HG03575 (cell line): ENCODE measurements around the gene ITM2C.

Experiments
- ATAC-seq: cut with Tn5 transposase; IDR thresholded peaks from one replicate; pipeline ENCODE4 v1.9.1; 2021; ENCODE audit not compliant: unreplicated experiment, insufficient number of reproducible peaks, low FRiP score; ENCODE audit errors: extremely low read depth

ITM2C gene

DNA sequence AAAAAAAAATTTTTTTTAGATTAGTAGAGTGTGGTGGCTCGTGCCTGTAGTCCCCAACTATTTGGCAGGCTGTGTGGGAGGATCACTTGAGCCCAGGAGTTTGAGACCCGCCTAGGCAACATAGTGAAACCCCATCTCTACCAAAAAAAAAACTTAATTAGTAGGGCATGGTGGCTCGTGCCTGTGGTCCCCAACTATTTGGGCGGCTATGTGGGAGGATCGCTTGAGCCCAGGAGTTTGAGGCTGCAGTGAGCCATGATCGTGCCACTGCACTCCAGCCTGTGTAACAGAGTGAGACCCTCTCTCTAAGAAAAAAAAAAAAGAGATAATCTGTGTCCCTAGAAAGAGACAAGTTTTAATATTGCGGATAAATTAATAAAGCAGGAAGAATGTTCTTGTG lies 51.5 kb downstream of the ITM2C start:
- no peak for ATAC-seq

DNA sequence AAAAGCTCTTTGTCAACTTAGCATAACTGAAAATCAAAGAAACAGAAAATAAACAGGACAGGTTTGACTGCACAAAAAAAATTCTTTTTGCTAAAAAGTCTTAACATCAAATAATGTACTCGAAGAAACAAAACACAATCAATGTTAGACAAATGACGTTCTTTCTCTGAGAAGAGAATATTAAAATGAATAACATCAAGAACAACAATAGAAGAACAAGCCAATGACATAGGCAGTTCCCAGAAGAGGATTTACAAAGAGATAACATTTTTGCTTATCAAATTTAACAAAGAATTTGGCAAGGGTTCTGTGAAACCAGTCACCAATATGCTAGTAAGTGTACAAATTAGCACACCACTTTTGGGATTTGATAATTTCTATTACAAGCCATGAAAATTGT lies 54.5 kb downstream of the ITM2C start:
- ATAC-seq: no peak

DNA sequence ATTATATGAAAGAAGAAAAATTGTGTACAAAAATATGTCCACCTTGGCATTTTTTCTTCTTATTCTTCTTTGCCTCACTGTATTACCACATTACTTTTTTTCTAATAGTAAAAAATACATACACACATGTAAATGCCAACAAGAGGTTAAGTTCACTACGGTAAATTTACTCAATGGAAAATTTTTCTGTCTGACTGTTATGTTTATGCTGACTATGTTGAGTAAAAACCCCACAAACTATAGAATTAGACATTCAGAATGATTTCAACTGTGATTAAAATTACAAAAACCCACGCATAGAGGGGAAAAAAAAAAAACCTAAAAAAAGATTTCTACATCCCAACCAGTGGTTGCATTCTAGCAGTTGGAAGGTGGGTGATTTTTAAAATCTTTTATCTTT lies 54.9 kb downstream of the ITM2C start:
- ATAC-seq: no peak

DNA sequence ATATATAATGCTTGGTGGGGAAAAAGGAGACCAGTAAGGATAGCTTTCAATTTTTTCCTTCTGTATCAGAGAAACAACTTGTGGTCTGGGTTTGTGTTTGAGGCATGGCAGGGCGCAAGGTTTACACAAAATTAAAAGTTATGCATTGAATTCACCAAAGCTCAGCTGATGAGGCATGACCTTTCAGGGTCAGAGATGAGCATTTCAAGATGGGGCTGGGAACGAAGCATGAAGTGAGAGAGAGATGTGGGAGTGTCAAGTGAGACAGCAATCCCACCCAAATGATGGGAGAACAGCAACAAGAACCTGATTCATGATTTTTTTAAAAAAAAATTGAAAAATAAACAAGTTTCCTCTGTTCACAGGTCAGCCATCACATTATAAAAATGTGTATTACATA lies 55.4 kb downstream of the ITM2C start:
- no peak for ATAC-seq

DNA sequence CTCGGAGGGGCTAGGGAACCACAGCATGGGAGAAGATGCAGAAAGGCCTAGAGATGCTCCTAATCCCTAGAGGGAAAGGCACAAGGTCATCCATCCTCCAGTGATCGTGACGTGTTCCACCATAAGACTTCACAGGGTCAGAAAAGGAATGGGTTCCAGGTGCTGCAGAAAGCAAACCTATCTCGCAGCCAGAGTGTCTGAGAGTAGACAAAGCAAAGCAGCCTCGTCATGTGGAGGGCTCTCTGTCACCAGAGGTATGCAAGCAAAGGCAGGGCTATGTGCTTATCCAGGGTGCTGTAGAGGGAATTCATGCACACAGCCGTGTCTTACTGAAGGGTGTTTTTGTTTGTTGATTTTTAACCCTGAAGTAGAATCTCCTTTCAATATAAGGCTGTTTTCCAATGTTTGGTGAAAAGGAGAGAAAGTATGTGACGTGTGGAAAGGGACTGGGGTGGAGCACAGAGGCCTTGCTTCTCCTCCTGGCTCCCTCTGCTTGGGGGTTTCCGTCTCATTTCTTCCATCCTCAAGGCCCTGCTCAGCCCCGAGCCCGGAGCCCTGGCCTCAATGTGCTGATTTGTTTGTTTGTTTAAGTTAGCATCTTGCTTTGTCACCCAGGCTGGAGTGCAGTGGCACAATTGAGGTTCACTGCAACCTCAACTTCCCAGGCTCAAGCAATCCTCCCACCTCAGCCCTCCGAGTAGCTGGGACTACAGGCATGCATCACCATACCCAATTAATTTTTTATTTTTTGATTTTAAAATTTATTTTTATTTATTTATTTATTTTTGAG lies 57.3 kb downstream of the ITM2C start:
- ATAC-seq: no peak

DNA sequence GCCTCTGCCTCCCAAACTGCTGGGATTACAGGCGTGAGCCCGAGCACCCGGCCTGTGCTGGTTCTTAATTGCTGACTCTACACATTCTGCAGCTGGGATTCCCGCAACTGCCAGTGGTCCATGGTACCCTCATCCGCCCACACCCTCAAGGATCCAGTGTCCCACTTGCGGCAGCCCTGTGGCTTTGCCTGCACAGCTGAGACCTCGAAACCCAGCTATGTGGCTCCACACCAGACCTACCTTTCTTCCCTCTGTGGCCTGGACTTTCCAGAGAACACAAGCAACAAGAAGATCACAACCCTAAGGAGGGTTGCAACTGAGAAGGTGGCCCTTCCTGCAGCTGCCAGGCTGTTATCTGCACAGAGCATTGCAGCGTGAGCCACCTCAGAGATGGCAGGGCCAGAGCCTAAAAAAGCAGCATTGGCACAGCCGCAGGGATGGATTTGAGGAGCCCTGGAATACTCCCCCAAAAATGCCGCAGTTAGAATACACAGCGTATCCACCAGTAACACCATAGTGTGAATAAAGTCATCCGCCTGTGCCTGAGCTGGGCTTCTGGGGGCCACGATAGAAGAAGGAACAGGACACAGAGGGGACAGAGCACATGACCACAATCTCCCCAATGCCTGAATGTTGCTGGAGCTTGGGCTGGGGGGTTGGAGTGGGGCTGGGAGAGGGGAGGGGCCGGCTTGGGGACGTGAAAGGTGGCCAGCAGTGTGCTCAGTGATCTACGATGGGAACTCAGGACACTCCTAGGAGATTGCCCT lies 58.4 kb downstream of the ITM2C start:
- ATAC-seq: no peak

DNA sequence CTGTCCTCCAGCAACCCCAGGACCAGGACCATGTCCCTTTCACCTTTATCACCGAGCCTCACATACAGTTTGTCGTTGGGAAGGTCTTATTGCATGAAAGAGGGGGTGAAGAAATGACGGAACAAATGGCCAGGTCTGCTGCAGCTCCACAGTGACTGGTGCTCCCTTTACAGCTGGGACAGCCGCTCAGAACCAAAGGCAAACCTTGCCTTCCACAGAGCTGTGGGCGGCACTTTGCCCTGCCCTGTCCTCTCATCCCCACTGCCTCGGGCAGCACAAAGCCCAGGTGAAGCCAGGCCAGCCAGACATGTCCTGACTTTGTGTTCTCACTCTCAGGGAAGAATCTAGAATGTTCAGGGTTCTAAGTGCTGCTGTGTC lies 59.3 kb downstream of the ITM2C start:
- no peak for ATAC-seq

DNA sequence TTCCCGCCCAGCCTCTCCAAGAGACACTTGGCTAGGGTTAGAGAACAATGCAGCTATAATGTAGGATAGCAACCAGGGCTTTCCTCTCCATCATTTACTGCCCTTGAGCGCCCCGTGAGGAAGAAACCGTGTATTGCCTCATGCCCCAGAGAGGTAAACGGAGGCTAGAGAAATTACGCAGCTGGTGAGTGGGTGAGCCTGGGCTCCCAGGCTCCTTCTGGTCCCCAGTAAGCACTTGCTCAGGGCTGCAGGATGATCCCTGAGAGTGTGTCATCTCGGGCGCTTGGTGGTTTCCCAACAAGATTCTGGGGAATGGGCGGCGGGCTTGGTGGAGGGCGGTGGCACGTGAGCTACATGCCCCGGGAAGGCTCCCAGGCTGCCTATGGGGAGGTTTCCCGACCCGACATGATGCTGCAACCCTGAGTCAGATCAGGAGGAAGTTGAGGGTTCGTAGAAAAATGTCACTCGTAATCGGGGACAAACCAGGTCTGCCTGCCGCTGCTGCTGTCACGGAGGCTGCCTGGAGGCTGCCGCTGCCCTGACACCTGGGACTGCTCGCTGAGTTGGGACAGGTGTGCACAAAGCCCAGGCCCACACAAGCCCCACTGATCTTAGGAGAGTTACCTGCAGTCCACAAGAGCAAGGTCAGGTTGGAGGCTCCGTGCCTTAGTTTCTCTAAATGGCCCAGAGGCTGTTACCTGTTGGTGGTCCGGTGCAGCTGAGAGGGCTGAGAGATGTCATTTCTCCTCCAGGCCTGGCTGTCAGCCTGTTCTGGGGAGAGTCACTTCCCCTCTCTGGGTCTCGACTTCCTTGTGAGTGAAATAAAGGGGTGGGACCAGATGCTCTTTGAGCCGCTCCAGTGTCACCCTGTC lies 60.0 kb downstream of the ITM2C start, which contains the start of gene GPR55:
GPR55 (minus strand) TSS at position 773 of the 872 bp plus-strand sequence. CDS start 14,280 bp downstream, outside the sequence.
- no peak for ATAC-seq

DNA sequence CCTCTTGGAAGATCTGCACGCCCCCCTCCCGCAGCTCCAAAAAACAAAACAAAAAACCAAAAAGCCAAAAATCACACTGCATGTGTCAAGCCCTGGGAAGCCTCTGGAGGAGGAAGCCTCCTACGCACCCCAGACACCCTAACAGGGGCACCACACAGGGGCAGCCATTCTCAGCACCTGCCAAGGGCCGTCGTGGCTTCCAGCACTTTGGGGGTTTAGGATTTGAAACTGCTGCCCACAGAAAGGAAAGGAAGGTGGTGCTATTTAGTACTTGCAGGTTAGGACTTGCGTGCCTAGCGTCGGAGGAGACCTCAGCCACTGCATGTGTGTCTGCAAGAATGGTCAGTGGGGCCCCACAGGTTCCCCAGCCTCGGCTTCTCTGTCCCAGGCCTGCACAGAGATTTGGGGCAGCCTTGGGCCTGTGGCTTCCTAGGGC lies 60.7 kb downstream of the ITM2C start:
- ATAC-seq: no peak

DNA sequence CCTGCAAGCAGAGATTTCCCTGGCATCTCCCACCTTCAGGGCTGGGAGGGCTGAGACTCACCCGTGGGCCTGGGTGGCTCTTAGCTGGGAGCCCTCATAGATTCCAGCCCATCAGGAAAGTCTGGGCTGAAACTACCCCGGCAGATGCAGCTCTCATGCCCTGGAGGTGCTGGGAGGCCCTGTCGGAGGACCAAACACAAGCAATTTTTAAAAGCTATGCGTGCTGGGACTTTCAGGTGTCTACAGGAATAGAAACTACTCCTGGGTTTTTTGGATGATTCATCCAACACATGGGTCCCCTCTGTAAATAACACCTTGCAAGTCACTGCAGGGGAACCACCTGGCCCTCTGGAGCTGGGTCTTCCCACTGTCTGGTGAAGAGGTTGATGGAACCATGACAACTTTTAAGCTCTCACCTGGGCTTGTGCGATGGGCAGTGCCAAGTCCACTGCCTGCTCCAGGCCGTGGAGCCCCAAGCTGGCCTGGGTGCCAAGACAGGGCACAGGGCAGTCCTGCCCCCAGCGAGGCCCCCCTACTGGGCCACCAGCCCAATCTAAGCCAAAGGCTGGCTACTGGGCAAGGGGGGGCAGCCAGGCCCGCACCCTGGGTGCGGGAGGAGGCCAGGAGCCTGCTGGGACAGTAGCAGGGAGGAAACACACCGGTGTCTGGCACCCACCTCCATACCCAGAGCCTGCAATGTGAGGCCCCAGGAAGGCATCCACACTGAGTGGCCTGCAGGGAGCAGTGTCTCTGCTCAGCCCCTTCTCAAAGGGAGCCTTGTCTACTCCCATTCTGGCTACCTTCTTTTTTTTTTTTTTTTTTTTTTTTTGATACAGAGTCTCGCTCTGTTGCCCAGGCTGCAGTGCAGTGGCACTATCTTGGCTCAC lies 61.4 kb downstream of the ITM2C start:
- ATAC-seq: no peak

DNA sequence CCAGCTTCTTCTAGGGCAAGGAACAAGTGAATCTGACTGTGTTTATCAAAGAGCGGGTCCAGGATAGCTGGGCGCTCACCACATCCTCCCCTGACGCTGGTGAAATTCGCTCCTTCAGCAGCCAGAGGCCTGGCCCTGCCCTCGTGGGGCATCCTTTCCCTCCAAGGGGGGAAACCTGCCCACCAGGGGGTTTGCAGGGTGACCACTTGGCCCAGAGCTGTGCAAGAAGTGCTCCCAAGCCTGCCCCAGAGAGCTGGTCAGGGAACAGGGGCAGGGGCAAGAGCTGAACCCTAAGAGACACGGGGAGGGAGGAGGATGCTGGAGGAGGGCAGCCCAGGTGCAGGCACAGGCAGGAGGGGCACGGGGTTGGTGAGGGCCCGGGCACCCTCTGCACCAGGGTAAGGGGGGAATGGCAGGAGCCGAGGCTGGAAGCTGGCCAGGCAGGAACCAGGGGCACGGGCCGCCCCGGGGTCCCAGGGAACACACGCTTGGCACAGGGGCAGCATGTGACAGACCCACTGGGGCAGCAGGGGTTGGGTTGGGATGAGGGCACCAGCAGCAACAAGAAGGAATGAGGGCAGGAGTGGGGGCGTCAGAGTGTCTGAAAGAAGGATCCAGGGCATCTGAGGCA lies 63.1 kb downstream of the ITM2C start:
- no peak for ATAC-seq
